ENCODE data around the gene MYOCD. TPM values are rescaled to one million over a fixed set of nuclear protein-coding genes. Genes with fewer than 3 reads are reported as not detected.

MYOCD gene
- total RNA-seq, 1 donor from 2014 or later, result not detected

- DNase-seq (ENCODE audit: low read depth), result no peak
Measured at GRCh38 chr17:12745486-12745885, 79.8 kb downstream of the MYOCD start.

- DNase-seq (ENCODE audit: low read depth), result no peak
Measured at GRCh38 chr17:12756786-12757185, 91.1 kb downstream of the MYOCD start.

- no peak for DNase-seq (ENCODE audit: low read depth)
Measured at GRCh38 chr17:12759090-12759489, 93.4 kb downstream of the MYOCD start.

GRCh38 chr17:12765548-12765947 is 99.9 kb downstream of the MYOCD start:
- DNase-seq (ENCODE audit: low read depth), result peak; percentile 31

GRCh38 chr17:12768255-12768654 is 102.6 kb downstream of the MYOCD start:
- no peak for DNase-seq (ENCODE audit: low read depth)

GRCh38 chr17:12769981-12770380 is 104.3 kb downstream of the MYOCD start:
- no peak for DNase-seq (ENCODE audit: low read depth)

- DNase-seq (ENCODE audit: low read depth), result no peak
Measured at GRCh38 chr17:12773153-12773552, 107.5 kb downstream of the MYOCD start.

- DNase-seq (ENCODE audit: low read depth), result peak; percentile 1
Measured at GRCh38 chr17:12789075-12789480, 123.4 kb downstream of the MYOCD start.

GRCh38 chr17:12789481-12790248 is 124.0 kb downstream of the MYOCD start, which contains the start of gene ARHGAP44:
Gene ARHGAP44, plus strand, starts transcription at chr17:12789498. Its CDS starts 341 bp downstream, at chr17:12789839.
- DNase-seq (ENCODE audit: low read depth), result no peak

GRCh38 chr17:12790249-12791106 is 124.8 kb downstream of the MYOCD start:
- no peak for DNase-seq (ENCODE audit: low read depth)

GRCh38 chr17:12794919-12795532 is 129.3 kb downstream of the MYOCD start:
- DNase-seq (ENCODE audit: low read depth), result no peak

GRCh38 chr17:12800855-12801365 is 135.2 kb downstream of the MYOCD start:
- DNase-seq (ENCODE audit: low read depth), result no peak

GRCh38 chr17:12806630-12807029 is 140.9 kb downstream of the MYOCD start:
- DNase-seq (ENCODE audit: low read depth), result no peak

- no peak for DNase-seq (ENCODE audit: low read depth)
Measured at GRCh38 chr17:12808723-12809122, 143.0 kb downstream of the MYOCD start.

- DNase-seq (ENCODE audit: low read depth), result no peak
Measured at GRCh38 chr17:12812877-12813276, 147.2 kb downstream of the MYOCD start.

- no peak for DNase-seq (ENCODE audit: low read depth)
Measured at GRCh38 chr17:12813664-12814063, 148.0 kb downstream of the MYOCD start.

- DNase-seq (ENCODE audit: low read depth), result no peak
Measured at GRCh38 chr17:12814718-12815117, 149.0 kb downstream of the MYOCD start.

- DNase-seq (ENCODE audit: low read depth), result no peak
Measured at GRCh38 chr17:12815642-12816141, 150.0 kb downstream of the MYOCD start.
